IMR-90 (cell line): Measurements from ENCODE around the gene MFAP1. TPM values are rescaled to one million over a fixed set of nuclear protein-coding genes. Genes with fewer than 3 reads are reported as not detected.
A peak's percentile ranks its signal among the peaks of the same experiment; 100 is the strongest.

Source experiments
- ATAC-seq: fragments of 200-7000 bp; cut with Tn5 transposase; 2 replicates; pipeline ENCODE4 v1.9.1; 2020; ENCODE audit warnings: low read depth, mild to moderate bottlenecking, moderate library complexity
- BruUV-seq: library from RNA; stranded (reverse); fragments of 400-500 nt; replicated peaks from 2 replicates; lab custom pipeline; 2021; lab: Mats Ljungman, UMichigan
- CTCF ChIA-PET: fragments of 300-600 bp; formaldehyde crosslinking; extraction: SDS; loops from one replicate; lab custom pipeline; 2021; ENCODE audit warnings: antibody characterized with exemption; lab: Yijun Ruan, JAX
- POLR2A ChIA-PET: fragments of 300-600 bp; sonication (Branson Sonifier 250); formaldehyde crosslinking; loops from one replicate; lab custom pipeline; 2022; ENCODE audit warnings: antibody characterized with exemption; ENCODE audit not compliant: unreplicated experiment; lab: Charles Lee
- DNase-seq: peaks from one replicate; pipeline ENCODE4 v3.0.0; 2013
- H2AFZ ChIP-seq: replicated peaks from 2 replicates; pipeline ENCODE3; 2013; ENCODE audit warnings: low read length, mild to moderate bottlenecking; ENCODE audit not compliant: poor library complexity
- H2AK5ac ChIP-seq: 2 replicates; pipeline ENCODE4 v1.6.1; 2013; ENCODE audit warnings: low read depth, low read length, inconsistent platforms
- H2AK9ac ChIP-seq: replicated peaks from 2 replicates; pipeline ENCODE3; 2013; ENCODE audit warnings: mild to moderate bottlenecking, low read depth, low read length, moderate library complexity; ENCODE audit not compliant: poor library complexity
- H2BK120ac ChIP-seq: 2 replicates; pipeline ENCODE4 v1.6.1; 2013; ENCODE audit warnings: low read depth, low read length, inconsistent platforms
- H2BK15ac ChIP-seq: 3 replicates; pipeline ENCODE4 v1.6.1; 2013; ENCODE audit warnings: low read depth, low read length, inconsistent platforms
- H2BK20ac ChIP-seq: 2 replicates; pipeline ENCODE4 v1.6.1; 2013; ENCODE audit warnings: low read depth, mild to moderate bottlenecking, inconsistent platforms, low read length, moderate library complexity
- H2BK5ac ChIP-seq: 2 replicates; pipeline ENCODE4 v1.6.1; 2013; ENCODE audit warnings: mild to moderate bottlenecking, low read depth, low read length, inconsistent platforms; ENCODE audit not compliant: poor library complexity, severe bottlenecking
- H3K14ac ChIP-seq: replicated peaks from 2 replicates; pipeline ENCODE4 v1.6.1; 2013; ENCODE audit warnings: low read depth, low read length, inconsistent platforms
- H3K18ac ChIP-seq: 2 replicates; pipeline ENCODE4 v1.6.1; 2013; ENCODE audit warnings: low read depth, low read length, control low read depth
- H3K23ac ChIP-seq: 2 replicates; pipeline ENCODE4 v1.6.1; 2013; ENCODE audit warnings: low read depth, low read length, inconsistent platforms
- H3K27ac ChIP-seq: 2 replicates; pipeline ENCODE4 v1.5.1; 2013; ENCODE audit warnings: mild to moderate bottlenecking, control low read depth, low read length; ENCODE audit not compliant: insufficient read depth
- H3K27me3 ChIP-seq: 2 replicates; pipeline ENCODE4 v1.6.1; 2013; ENCODE audit warnings: low read length; ENCODE audit not compliant: control insufficient read depth, insufficient read depth
- H3K36me3 ChIP-seq: 2 replicates; pipeline ENCODE4 v1.6.1; 2013; ENCODE audit warnings: low read length, mixed read lengths; ENCODE audit not compliant: control insufficient read depth, insufficient read depth
- H3K4ac ChIP-seq: 2 replicates; pipeline ENCODE4 v1.6.1; 2013; ENCODE audit warnings: low read depth, low read length, inconsistent platforms
- H3K4me1 ChIP-seq: 2 replicates; pipeline ENCODE4 v1.6.1; 2013; ENCODE audit warnings: low read length, mixed read lengths; ENCODE audit not compliant: control insufficient read depth, insufficient read depth
- H3K4me2 ChIP-seq: 2 replicates; pipeline ENCODE4 v1.6.1; 2013; ENCODE audit warnings: low read depth, mild to moderate bottlenecking, control low read depth, low read length, moderate library complexity
- H3K4me3 ChIP-seq: 2 replicates; pipeline ENCODE4 v1.5.1; 2013; ENCODE audit warnings: low read depth, mild to moderate bottlenecking, control low read depth, low read length, moderate library complexity; ENCODE audit not compliant: insufficient read depth
- H3K56ac ChIP-seq: 2 replicates; pipeline ENCODE4 v1.6.1; 2013; ENCODE audit warnings: low read length, inconsistent platforms; ENCODE audit not compliant: insufficient read depth; ENCODE audit errors: extremely low read depth
- H3K79me1 ChIP-seq, 2 experiments: 2 replicates each; pipeline ENCODE4 v1.6.1; 2013; ENCODE audit warnings: low read length in 2 of 2, inconsistent platforms in 1 of 2, low read depth in 1 of 2
- H3K9ac ChIP-seq: 2 replicates; pipeline ENCODE4 v1.6.1; 2013; ENCODE audit warnings: low read depth, low read length, control low read depth
- H3K9me1 ChIP-seq: 2 replicates; pipeline ENCODE4 v1.6.1; 2013; ENCODE audit warnings: low read length, inconsistent platforms; ENCODE audit not compliant: insufficient read depth
- H3K9me3 ChIP-seq: 2 replicates; pipeline ENCODE4 v1.6.1; 2013; ENCODE audit warnings: low read length; ENCODE audit not compliant: control insufficient read depth, insufficient read depth
- H4K20me1 ChIP-seq: 2 replicates; pipeline ENCODE4 v1.6.1; 2013; ENCODE audit warnings: low read length, inconsistent platforms; ENCODE audit not compliant: insufficient read depth
- H4K5ac ChIP-seq: 2 replicates; pipeline ENCODE4 v1.6.1; 2013; ENCODE audit warnings: mild to moderate bottlenecking, low read depth, low read length, control low read depth
- H4K8ac ChIP-seq, 2 experiments: 2 replicates each; pipeline ENCODE4 v1.6.1; 2013; ENCODE audit warnings: low read depth in 2 of 2, low read length in 2 of 2, control low read depth in 1 of 2, inconsistent platforms in 1 of 2
- H4K91ac ChIP-seq: 2 replicates; pipeline ENCODE4 v1.6.1; 2013; ENCODE audit warnings: low read depth, low read length, inconsistent platforms; ENCODE audit not compliant: insufficient read depth
- BHLHE40 ChIP-seq: fragments of 150-350 bp; IDR thresholded peaks from 2 replicates; pipeline ENCODE4 v1.6.1; 2016; ENCODE audit warnings: mild to moderate bottlenecking, low read depth, low read length
- CEBPB ChIP-seq: IDR thresholded peaks from 2 replicates; pipeline ENCODE4 v1.6.1; 2012; ENCODE audit warnings: low read depth, low read length, improper control_type of control experiment
- CHD1 ChIP-seq: IDR thresholded peaks from 2 replicates; pipeline ENCODE4 v1.6.1; 2012; ENCODE audit warnings: low read depth, low read length, improper control_type of control experiment
- FOS ChIP-seq: fragments of 150-350 bp; IDR thresholded peaks from 2 replicates; pipeline ENCODE4 v1.6.1; 2016; ENCODE audit warnings: low read depth, low read length
- MAFK ChIP-seq: IDR thresholded peaks from 2 replicates; pipeline ENCODE4 v1.6.1; 2012; ENCODE audit warnings: low read depth, low read length, improper control_type of control experiment
- MAZ ChIP-seq: IDR thresholded peaks from 2 replicates; pipeline ENCODE4 v1.6.1; 2012; ENCODE audit warnings: low read depth, mild to moderate bottlenecking, low read length, improper control_type of control experiment, moderate library complexity, borderline replicate concordance
- MXI1 ChIP-seq: IDR thresholded peaks from 2 replicates; pipeline ENCODE4 v1.6.1; 2012; ENCODE audit warnings: low read depth, mild to moderate bottlenecking, low read length, moderate library complexity, borderline replicate concordance
- NFE2L2 ChIP-seq: fragments of 150-350 bp; IDR thresholded peaks from 2 replicates; pipeline ENCODE4 v1.6.1; 2016; ENCODE audit warnings: low read depth, mild to moderate bottlenecking, low read length
- POLR2A ChIP-seq: IDR thresholded peaks from 2 replicates; pipeline ENCODE4 v1.6.1; 2012; ENCODE audit warnings: mild to moderate bottlenecking, low read depth, low read length
- RAD21 ChIP-seq: IDR thresholded peaks from 2 replicates; pipeline ENCODE4 v1.6.1; 2012; ENCODE audit warnings: low read length, improper control_type of control experiment
- RCOR1 ChIP-seq: IDR thresholded peaks from 2 replicates; pipeline ENCODE4 v1.6.1; 2012; ENCODE audit warnings: mild to moderate bottlenecking, low read length, improper control_type of control experiment; ENCODE audit not compliant: insufficient replicate concordance
- RFX5 ChIP-seq: IDR thresholded peaks from 2 replicates; pipeline ENCODE4 v1.8.0; 2012; ENCODE audit warnings: low read depth, mild to moderate bottlenecking, low read length, moderate library complexity
- SMC3 ChIP-seq: fragments of 150-350 bp; IDR thresholded peaks from 2 replicates; pipeline ENCODE4 v1.6.1; 2016; ENCODE audit warnings: low read depth, mild to moderate bottlenecking, antibody characterized with exemption, low read length, moderate library complexity
- WGBS, 2 experiments: methylation state at CpG; one replicate each; pipeline versions ENCODE4 v1.1.5 to v1.1.7; 2013; ENCODE audit warnings: missing lambda C conversion rate in 2 of 2; ENCODE audit not compliant: insufficient read length in 1 of 2; ENCODE audit errors: extremely low coverage in 2 of 2; 5-methylcytosine and 5-hydroxymethylcytosine counted together
- dilution Hi-C: fragments of 300-500 bp; cut with HindIII; formaldehyde crosslinking; loops from one replicate; pipeline ENCODE4 v1.14.3; 2018; ENCODE audit warnings: low sequenced_read_pairs; ENCODE audit not compliant: unreplicated experiment
- in situ Hi-C: fragments of 300-500 bp; cut with MboI; formaldehyde crosslinking; loops from 3 replicates; pipeline ENCODE4 v1.14.3; 2019; ENCODE audit warnings: low sequenced_read_pairs, inconsistent platforms, mixed read lengths
- intact Hi-C: fragments of 100-400 bp; cut with micrococcal nuclease; formaldehyde crosslinking; loops from 2 replicates; pipeline ENCODE4 v1.10.0; 2022
- polyA plus RNA-seq, 3 experiments: library from polyadenylated mRNA; depleted of rRNA; stranded (reverse); fragments of >200 nt; gene quantifications; 2 replicates each; pipeline ENCODE4 v1.2.3, GENCODE V29; 2012; ENCODE audit warnings: low replicate concordance in 1 of 3
- total RNA-seq: library from RNA; depleted of rRNA; stranded (reverse); fragments of >200 nt; gene quantifications from 2 replicates; pipeline ENCODE4 v1.2.3, GENCODE V29; 2012
- TF ChIP-seq, protein P1 (sequence below): fragments of 150-350 bp; IDR thresholded peaks from 2 replicates; pipeline ENCODE4 v1.6.1; 2017; ENCODE audit warnings: mild to moderate bottlenecking, antibody characterized with exemption, low read length, low read depth
- TF ChIP-seq, protein P2 (sequence below): conservative IDR thresholded peaks from 2 replicates; pipeline ENCODE4 v1.5.1; 2012; ENCODE audit warnings: mild to moderate bottlenecking, low read depth, low read length, improper control_type of control experiment

Gene MFAP1
- total and polyA plus RNA-seq, 2 of the 4 experiments (the other 2 are of a cell fraction), result 21.6 to 28.5 TPM

DNA sequence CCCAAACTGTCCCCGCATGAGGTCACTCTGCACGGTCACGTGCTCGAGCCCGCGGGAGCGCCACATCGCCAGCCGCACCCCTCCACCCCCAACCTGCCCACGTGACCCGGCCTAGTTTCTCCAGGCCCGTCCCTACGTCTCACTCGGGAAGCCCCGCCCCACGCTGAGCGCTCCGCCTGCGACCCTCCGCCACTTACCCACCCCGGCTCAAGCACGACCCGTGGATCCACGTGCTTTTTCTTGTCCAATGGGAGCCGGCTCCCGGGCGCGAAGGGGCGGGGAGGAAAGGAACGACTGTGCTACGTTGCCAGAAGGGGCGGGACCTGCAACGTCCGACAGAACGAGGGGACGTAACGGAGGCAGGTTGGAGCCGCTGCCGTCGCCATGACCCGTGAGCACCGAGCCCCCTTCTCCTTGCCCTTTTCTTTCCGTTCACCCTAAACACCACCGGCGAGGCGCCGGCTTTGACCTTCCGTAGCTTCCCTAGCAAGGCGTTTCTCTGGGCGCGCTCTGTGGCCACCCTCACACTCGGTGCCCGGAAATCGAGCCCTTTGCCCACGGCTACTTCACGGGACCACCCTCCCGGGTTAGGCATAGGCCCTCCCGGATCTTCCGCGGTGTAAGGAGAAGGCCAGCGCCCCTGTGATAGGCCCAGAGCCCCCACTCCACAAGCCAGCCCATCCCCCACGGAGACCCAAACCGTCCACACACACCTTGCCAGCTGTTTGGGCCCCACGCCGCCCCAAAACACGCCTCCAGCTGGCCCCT lies 32.3 kb downstream of the MFAP1 start, which contains the start of gene SERF2:
Gene SERF2, plus strand, starts transcription at position 328 of the 768 bp plus-strand sequence. Its CDS starts 57 bp downstream, at position 385.
- in situ Hi-C loops (no loop called here), dilution Hi-C loops (no loop called here)
- CTCF ChIA-PET, result interaction anchor here (1.0 kb wide), 1 partner anchor 15 kb away, joined by 3 read pairs; the partner anchor contains the start of gene ELL3
- TF ChIP-seq SMC3 (no peak), RCOR1 (no peak), NFE2L2 (no peak), CHD1 (peak; percentile 81; the same call in 1 of the 2 replicates), MAFK (no peak), FOS (peak; percentile 9; the same call in 1 of the 2 replicates), BHLHE40 (peak; percentile 93), POLR2A (peak; percentile 98), MAZ (peak; percentile 90), RFX5 (no peak), RAD21 (no peak), MXI1 (peak; percentile 25; the same call in 1 of the 2 replicates), CEBPB (no peak)
- TF ChIP-seq, protein P1, sequence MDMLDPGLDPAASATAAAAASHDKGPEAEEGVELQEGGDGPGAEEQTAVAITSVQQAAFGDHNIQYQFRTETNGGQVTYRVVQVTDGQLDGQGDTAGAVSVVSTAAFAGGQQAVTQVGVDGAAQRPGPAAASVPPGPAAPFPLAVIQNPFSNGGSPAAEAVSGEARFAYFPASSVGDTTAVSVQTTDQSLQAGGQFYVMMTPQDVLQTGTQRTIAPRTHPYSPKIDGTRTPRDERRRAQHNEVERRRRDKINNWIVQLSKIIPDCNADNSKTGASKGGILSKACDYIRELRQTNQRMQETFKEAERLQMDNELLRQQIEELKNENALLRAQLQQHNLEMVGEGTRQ, result peak; percentile 99
- TF ChIP-seq, protein P2, sequence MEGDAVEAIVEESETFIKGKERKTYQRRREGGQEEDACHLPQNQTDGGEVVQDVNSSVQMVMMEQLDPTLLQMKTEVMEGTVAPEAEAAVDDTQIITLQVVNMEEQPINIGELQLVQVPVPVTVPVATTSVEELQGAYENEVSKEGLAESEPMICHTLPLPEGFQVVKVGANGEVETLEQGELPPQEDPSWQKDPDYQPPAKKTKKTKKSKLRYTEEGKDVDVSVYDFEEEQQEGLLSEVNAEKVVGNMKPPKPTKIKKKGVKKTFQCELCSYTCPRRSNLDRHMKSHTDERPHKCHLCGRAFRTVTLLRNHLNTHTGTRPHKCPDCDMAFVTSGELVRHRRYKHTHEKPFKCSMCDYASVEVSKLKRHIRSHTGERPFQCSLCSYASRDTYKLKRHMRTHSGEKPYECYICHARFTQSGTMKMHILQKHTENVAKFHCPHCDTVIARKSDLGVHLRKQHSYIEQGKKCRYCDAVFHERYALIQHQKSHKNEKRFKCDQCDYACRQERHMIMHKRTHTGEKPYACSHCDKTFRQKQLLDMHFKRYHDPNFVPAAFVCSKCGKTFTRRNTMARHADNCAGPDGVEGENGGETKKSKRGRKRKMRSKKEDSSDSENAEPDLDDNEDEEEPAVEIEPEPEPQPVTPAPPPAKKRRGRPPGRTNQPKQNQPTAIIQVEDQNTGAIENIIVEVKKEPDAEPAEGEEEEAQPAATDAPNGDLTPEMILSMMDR, result no peak

More for the DNA sequence above, 32.3 kb downstream of the MFAP1 start, which contains the start of gene SERF2:
- ATAC-seq (peak; percentile 97), DNase-seq (peak; percentile 99)
- Histone ChIP-seq H3K9me3 (no peaks in the 10 kb centered on the region), H3K9me1 (peaks cover 31% of the 10 kb centered on the region), H4K5ac (peak within 1 kb of the TSS; percentile 81), H2AK5ac (peak within 1 kb of the TSS; percentile 97), H3K4me1 (peaks cover 20% of the 10 kb centered on the region), H3K36me3 (peaks cover 36% of the 10 kb centered on the region), H2BK5ac (peak within 1 kb of the TSS; percentile 82), H3K4me3 (peak within 1 kb of the TSS; percentile 71), H4K91ac (peak within 1 kb of the TSS; percentile 98), H3K56ac (peak within 1 kb of the TSS; percentile 95), H2AK9ac (peak within 1 kb of the TSS; percentile 100), H3K4me2 (peak within 1 kb of the TSS; percentile 82), H2BK120ac (peak within 1 kb of the TSS; percentile 83), H3K27ac (peak within 1 kb of the TSS; percentile 95), H2BK15ac (peak within 1 kb of the TSS; percentile 89), H4K8ac (peak within 1 kb of the TSS; percentile 86 to 98), H3K9ac (peak within 1 kb of the TSS; percentile 97), H3K23ac (peak within 1 kb of the TSS; percentile 97), H3K4ac (peak within 1 kb of the TSS; percentile 99), H3K79me1 (peaks cover 31 to 48% of the 10 kb centered on the region in 2 experiments), H2BK20ac (peak within 1 kb of the TSS; percentile 49), H3K14ac (peak within 1 kb of the TSS; percentile 99), H3K27me3 (no peaks in the 10 kb centered on the region), H2AFZ (peak within 1 kb of the TSS; percentile 92), H4K20me1 (peaks cover 41% of the 10 kb centered on the region), H3K18ac (peak within 1 kb of the TSS; percentile 69)
- intact Hi-C loops, result no loop called here
- 0% methylated on average over 9 of the region's 66 CpGs; no CpG with 5 or more reads in 1 of the 2 experiments for WGBS, 2 experiments
- BruUV-seq, result TSS peak; percentile 65
- POLR2A ChIA-PET, result no interaction called here
